Glomerular endothelial cell (primary cell): ENCODE results near the gene TNIP2. TPM values are rescaled to one million over a fixed set of nuclear protein-coding genes. Genes with fewer than 3 reads are reported as not detected.

Experiments
- DNase-seq: peaks from one replicate; pipeline ENCODE4 v3.0.0-alpha.2; 2011; ENCODE audit warnings: low read depth, low spot score; ENCODE audit errors: extremely low read depth
- total RNA-seq: library from RNA; depleted of rRNA; stranded (reverse); fragments of >200 nt; gene quantifications from 2 replicates; pipeline ENCODE4 v1.2.3, GENCODE V29; 2015

TNIP2 gene
- total RNA-seq: 101 and 105 TPM in 2 replicates

GRCh38 chr4:2755821-2756690 lies at the start of gene TNIP2:
Gene TNIP2 (minus strand): TSS chr4:2756336. CDS start chr4:2756289, 47 bp downstream.
- DNase-seq: no peak

GRCh38 chr4:2804973-2805501 lies 48.9 kb upstream of the TNIP2 start:
- no peak for DNase-seq

- DNase-seq: no peak
Measured at GRCh38 chr4:2804449-2804972, 48.4 kb upstream of the TNIP2 start.

GRCh38 chr4:2803624-2804448 lies 47.7 kb upstream of the TNIP2 start:
- no peak for DNase-seq

- no peak for DNase-seq
Measured at GRCh38 chr4:2802618-2803531, 46.7 kb upstream of the TNIP2 start.

- DNase-seq: no peak
Measured at GRCh38 chr4:2800691-2801596, 44.8 kb upstream of the TNIP2 start.

- no peak for DNase-seq
Measured at GRCh38 chr4:2799971-2800690, 44.0 kb upstream of the TNIP2 start.

GRCh38 chr4:2799224-2799911 lies 43.2 kb upstream of the TNIP2 start:
- no peak for DNase-seq

- no peak for DNase-seq
Measured at GRCh38 chr4:2798399-2799223, 42.5 kb upstream of the TNIP2 start.

- no peak for DNase-seq
Measured at GRCh38 chr4:2797545-2798305, 41.6 kb upstream of the TNIP2 start.

GRCh38 chr4:2796849-2797544 lies 40.9 kb upstream of the TNIP2 start:
- no peak for DNase-seq

- DNase-seq: no peak
Measured at GRCh38 chr4:2795893-2796848, 40.0 kb upstream of the TNIP2 start.

- no peak for DNase-seq
Measured at GRCh38 chr4:2795300-2795892, 39.3 kb upstream of the TNIP2 start.
